Ammon's horn (tissue), 1 donor: ENCODE measurements around the gene GIPC3.
A peak's percentile ranks its signal among the peaks of the same experiment; 100 is the strongest.
"Not testable (repeated sequence)": the region's sequence is repeated elsewhere in the genome, so short reads cannot be mapped to it uniquely, and the experiment has no call there.

Experiments used
- DNase-seq: peaks from one replicate; pipeline ENCODE4 v3.0.0-alpha.2; 2016; ENCODE audit warnings: low spot score

GIPC3 gene

DNA sequence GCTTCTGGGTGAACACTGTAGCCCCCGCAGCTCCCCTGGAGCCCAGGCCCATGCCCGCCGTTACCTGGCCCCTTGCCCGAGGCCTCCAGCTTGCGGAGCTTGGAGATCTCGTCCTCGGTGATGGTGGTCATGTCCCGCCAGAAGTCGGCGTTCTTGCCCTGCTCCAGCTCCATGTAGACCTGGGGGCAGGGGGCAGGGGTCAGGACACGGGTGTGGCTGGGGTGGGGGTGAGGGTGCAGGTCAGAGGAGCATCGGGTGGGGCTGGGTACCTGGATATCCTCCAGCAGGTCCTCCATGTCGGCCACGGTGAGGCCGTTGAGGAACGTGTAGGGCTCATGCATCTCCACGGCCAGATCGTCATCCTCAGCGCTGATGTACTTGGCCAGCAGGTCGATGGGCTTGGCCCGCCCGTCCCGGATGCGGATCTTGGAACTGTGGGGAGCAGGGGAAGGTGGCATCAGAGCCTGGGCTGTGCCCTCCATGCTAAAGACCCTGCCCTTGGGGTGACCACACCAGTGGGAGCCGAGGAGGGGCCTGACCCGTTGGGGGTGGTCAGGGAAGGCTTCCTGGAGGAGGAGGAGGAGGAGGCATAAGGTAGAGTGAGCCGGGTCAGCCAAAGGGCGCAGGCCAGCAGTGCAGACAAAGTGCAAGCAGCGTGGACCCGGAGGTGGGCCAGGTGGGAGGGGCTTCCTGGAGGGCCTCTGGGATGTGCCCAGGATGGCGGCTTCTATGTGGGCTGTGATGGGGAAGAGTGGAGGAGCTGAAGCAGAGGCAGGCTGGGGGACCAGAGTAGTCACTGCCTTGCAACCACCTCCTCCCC lies 33.7 kb downstream of the GIPC3 start:
- DNase-seq, result no peak

- no peak for DNase-seq
Measured at GRCh38 chr19:3619631-3620012, 34.3 kb downstream of the GIPC3 start.

GRCh38 chr19:3620145-3620816 lies 35.0 kb downstream of the GIPC3 start:
- DNase-seq, result no peak

DNA sequence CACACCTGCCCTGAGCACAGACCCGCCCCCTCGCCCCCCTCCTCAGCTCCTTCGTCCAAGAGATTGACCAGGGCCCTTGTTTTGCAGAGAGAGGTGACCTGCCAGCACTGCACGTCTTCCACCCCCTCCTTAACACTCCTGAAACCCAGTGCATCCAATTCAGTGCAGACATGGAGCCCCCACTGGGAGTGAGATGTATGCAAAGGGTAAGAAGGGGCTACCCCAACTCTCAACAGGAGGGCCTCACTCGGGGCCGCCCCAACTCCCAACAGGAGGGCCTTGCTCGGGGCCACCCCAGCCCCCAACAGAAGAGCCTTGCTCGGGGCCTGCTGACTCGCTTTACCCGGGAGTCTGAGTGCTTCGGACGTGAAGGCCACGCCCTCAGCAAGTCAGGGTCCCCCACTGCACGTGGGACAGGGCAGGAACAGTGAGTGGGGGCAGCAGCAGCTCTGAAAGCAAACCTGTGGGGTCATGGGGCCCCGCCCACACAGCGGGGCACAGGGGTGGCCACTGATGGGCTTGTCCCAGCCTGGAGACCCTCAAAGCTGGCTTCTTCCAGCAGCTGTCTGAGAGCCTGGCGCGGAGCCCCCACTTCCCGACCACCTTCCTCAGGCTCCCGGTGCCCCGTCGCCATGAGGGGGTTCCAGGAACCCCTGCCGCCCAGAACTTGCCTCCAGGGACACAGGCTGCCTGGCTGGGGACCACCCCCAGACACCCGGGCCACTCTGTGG lies 35.7 kb downstream of the GIPC3 start:
- no peak for DNase-seq

- DNase-seq, result no peak
Measured at GRCh38 chr19:3621689-3622088, 36.4 kb downstream of the GIPC3 start.

- no peak for DNase-seq
Measured at GRCh38 chr19:3622224-3622623, 36.9 kb downstream of the GIPC3 start.

GRCh38 chr19:3623716-3624115 lies 38.4 kb downstream of the GIPC3 start:
- DNase-seq, result no peak

DNA sequence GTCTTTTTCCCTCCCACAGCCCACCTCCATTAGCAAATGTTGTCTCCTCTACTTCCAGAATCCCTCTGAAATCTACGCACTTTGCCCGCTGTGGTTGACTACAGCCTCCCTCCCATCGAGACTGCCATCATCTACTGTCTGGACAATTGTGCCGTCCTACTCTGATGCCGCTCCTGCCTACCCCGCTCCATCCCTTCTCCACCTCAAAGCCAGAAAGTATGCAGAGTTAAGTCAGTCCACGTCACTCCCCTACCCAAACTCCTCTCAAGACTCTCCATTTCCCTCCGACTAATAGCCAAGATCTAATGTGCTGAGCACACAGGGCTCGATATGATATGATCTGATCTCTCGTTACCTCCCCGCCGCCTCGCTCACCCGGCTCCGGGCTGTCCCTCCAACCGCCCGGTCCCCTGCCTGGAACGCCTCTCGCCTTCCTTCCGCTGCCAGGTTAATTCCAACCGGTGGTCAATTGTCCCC lies 40.8 kb downstream of the GIPC3 start:
- no peak for DNase-seq

GRCh38 chr19:3626473-3627350 lies 41.4 kb downstream of the GIPC3 start, which contains the start of gene CACTIN:
CACTIN (minus strand) TSS chr19:3626790; CDS start chr19:3626762, 28 bp downstream.
- peak; percentile 99 for DNase-seq

DNA sequence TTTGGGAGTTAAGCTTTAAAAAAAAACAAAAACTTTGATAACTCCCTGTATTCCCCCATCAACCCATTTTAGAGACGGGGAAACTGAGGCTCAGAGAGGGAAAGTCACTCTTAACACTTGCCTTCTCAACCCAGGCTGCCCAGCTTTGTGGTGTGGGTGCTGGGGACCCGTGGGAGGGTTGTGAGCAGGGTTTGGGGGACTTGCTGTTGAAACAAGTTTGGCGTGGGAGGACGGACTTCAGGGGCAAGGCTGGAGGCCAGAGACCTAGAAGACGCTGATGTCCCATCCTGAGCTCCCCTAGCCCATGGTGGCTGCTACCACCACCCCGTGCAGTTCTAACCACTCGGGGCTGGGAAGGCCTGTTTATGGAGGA lies 42.1 kb downstream of the GIPC3 start:
- no peak for DNase-seq

- DNase-seq, result not testable (repeated sequence)
Measured at GRCh38 chr19:3628766-3629165, 43.5 kb downstream of the GIPC3 start.

DNA sequence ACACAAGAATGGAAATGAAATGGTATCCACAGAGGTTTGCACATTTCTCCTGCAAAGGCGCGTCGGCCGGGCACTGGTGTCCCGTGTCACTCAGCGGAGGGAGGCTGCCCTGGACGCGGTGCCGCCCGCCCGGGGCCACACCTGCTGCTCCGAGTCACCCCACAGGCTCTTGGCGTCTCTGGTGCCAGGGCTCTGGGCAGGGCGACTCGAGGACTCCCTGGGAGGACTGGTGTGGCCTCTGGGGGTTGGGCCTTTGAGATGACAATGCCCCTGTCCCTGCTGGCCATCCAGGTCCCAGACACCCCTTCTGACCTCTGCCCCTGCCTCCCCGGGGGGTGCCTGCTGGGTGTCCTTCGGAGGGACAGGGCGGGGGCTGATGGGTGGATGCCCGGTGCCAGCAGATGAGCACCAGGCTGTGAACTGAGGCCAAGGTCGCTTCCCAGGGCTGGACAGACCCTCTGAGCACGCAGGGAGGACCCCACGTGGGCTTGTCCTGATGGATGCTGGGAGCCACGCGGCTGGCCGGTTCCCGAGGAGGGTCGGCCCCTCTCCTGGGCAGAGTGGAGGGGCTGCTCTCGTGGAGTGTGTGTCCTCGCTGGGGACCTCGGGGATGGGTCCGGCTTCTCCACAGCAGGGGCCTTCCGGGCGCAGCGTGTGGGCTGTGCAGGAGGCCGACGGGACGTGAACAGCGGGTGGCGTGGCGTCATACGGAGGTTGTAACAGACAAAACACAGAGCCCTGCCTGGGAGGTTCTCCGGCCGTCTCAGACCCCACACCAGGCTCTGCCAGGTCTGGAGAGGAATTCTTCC lies 46.0 kb downstream of the GIPC3 start:
- no peak for DNase-seq

- no peak for DNase-seq
Measured at GRCh38 chr19:3632098-3632497, 46.8 kb downstream of the GIPC3 start.

DNA sequence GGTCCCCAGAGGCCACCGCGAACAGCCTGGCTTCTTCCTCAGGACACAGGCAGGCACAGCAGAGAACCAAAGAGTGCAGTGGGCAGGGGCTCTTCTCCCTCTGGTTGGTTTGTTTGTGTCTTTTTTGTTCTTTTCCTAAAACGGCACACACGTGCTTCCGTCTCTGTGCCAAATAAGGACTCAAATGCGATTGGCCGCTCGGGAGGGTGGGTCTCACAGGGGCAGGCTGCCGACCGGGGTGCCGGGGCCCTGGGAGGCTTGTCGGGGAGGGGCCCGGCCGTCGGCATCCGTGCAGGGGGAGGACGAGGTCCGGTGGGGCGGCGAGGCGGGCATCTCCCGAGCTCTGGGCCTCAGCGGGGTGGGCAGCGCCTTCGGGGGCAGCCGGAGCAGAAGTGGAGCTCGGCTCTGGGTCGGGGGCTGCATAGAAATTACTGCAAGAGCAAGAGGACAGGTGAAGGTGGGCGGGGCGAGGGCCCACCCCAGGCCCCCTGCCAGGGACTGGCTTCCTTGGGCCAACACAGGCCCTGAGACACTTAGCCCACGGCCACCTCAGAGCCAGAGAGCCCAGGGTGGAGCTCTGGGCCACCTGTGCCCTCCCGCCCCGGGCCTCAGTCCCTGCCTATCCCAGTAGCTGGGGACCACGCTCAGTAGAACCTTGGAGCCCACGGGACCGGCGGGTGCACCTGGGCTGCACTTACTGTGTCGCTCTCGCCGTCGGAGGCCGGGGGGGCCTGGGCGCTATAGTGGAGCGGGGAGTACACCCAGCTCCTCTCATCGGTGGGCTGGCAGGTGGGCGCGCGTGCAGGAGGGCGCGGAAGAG lies 47.7 kb downstream of the GIPC3 start:
- peak; percentile 79 for DNase-seq

DNA sequence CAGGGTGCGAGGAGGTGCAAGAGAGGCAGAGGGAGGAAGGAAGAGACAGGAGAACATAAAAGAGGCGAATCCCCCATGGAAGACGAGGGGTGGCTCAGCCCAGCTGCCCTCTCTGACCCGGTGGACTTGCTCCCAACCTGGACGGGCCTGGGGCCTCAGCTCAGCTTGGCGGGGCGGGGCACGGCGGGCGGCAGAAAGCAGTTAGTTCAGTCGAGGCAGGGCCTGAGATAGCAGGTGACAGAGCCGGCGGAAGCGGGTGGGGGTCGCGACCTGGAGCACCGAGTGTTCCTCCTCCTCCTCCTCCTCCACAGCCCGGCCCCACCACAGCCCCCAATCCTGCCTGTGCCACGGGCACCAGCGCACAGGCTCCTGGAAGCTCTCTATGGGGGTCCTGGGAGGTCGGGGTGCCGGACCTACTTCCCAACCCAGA lies 48.3 kb downstream of the GIPC3 start:
- DNase-seq, result no peak

GRCh38 chr19:3634496-3635045 lies 49.3 kb downstream of the GIPC3 start:
- DNase-seq, result no peak

DNA sequence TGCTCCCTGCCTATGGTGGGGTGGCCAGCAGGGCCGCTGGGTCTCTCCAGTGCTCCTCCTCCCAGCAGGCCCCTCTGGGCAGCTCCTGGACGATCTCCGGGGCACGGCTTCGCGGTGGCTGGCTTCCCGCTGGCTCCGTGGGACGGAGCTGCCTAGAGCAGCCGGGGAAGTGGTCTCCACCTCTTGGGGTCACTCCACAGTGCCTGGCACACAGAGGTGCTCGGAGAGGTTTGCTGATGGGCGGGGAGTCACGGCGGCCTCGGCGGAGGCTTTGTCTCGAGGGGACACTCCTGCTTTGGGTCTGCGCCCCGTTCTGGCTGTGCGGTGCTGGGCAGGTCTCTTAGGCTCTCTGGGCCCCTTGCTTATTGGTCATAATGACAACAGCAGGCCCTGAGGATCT lies 51.2 kb downstream of the GIPC3 start:
- DNase-seq, result no peak

- no peak for DNase-seq
Measured at GRCh38 chr19:3636962-3637361, 51.7 kb downstream of the GIPC3 start.

DNA sequence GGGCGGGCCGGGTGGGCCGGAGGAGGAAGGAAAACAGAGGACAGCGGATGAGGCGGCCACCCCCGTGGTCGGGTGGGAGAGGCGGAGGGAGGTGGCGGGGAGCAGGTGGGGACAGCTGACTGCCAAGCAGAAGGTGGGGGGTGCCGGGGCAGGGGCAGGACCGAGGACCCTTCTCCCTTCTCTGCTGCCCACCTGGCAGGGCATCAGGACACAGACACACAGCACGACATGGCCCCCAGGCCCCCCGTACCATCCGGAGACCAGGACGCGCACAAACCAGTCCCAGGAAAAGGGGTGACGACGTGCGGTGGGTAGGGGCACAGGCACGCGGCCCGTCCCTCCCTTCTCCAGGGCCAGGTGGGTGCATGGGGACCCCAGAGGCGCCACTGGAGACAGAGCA lies 52.3 kb downstream of the GIPC3 start:
- DNase-seq, result no peak
